Measurements from ENCODE around the gene SPATA18. TPM values are rescaled to one million over a fixed set of nuclear protein-coding genes. Genes with fewer than 3 reads are reported as not detected.

The SPATA18 gene
- total RNA-seq, 3 donors from 2014 or later = 8.8 to 11.0 (median 9.6) TPM

DNA sequence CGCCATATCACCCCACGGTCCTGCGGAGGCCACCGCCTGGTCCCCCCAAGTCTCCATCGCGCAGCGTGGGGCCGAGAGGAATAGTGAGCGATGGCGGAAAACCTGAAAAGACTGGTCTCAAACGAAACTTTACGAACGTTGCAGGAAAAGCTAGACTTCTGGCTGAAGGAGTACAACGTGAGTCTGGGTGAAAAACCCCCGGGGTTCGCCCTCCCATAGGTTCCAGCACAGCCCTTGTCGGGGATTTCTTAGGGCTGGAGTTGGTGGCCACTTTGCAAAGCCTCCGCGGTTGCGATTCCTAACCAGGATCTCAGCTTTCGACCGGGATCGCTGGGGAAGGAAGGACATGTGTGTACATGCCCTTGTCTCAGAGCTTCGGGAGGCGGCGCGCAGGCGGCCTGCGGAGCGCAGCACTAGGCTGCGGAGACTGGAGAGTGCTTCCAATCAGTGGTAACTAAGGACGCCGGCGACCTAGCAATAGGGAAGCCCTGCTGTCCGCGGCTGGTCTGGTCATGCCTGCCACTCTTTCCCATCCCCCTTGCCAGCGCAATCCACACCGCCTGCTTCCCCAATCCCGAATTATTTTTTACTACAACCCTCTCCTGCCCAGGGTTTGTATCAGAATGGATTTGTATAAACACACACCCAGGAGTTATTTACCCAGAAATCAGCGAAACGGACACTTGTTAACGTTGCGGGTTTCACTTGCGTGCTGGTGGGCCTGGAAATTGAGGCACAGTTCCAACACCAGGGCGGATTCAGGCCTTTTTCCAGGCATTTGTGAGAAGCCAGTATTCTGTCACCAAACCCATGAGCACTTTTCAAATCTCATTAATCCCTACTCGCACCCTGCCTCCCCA is 741 bp downstream of the SPATA18 start:
- no peaks in the 10 kb centered on the region for H3K9me3 ChIP-seq
- H3K27me3 ChIP-seq = no peaks in the 10 kb centered on the region
- H3K4me3 ChIP-seq = peak overlapping the region; percentile 47 to 74 (median 74)
- no peaks in the 10 kb centered on the region for H3K36me3 ChIP-seq
- no peaks in the 10 kb centered on the region for H3K4me1 ChIP-seq
- intact Hi-C loops (cut with DNase I; ENCODE audit: low total_unique reads) = no loop called here
- H3K27ac ChIP-seq = peak overlapping the region; percentile 87 to 90
- DNase-seq (ENCODE audit: low spot score in 2 of 2) = peak; percentile 55 to 76
- peak in 2 of 3 donors; percentile 16 to 28 for TF ChIP-seq POLR2AphosphoS5 (IDR thresholded peaks at IDR 0.05)
- no peak for TF ChIP-seq CTCF (IDR thresholded peaks at IDR 0.05)
- no peak for TF ChIP-seq POLR2A (IDR thresholded peaks at IDR 0.05)

DNA sequence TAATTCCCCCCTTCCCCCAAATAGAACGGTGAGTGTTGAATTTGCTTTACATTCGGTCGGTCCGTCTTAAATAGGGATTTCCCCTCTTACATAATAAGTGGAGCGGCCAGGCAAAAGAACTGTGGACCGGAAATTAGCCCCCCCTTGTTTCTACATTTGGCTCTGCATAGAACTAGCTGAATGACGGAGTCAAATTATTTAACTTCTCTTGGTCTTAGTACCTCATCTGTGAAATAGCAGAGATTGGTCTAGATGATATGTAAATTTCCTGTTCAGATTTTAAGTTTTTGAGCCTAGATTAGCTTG is 1.3 kb downstream of the SPATA18 start:
- intact Hi-C loops (cut with DNase I; ENCODE audit: low total_unique reads) = no loop called here
- H3K36me3 ChIP-seq = no peaks in the 10 kb centered on the region
- TF ChIP-seq CTCF (IDR thresholded peaks at IDR 0.05) (no peak), POLR2A (IDR thresholded peaks at IDR 0.05) (no peak), POLR2AphosphoS5 (IDR thresholded peaks at IDR 0.05) (no peak)
- H3K27ac ChIP-seq = peak overlapping the region; percentile 87 to 90
- peak in 1 of 2 donors; percentile 18 for DNase-seq (ENCODE audit: low spot score in 2 of 2)
- no peaks in the 10 kb centered on the region for H3K4me1 ChIP-seq
- no peaks in the 10 kb centered on the region for H3K9me3 ChIP-seq
- H3K4me3 ChIP-seq = peak overlapping the region; percentile 47 to 74 (median 74)
- H3K27me3 ChIP-seq = no peaks in the 10 kb centered on the region

GRCh38 chr4:52054254-52054653 is 3.1 kb downstream of the SPATA18 start:
- Histone ChIP-seq H3K9me3 (no peaks in the 10 kb centered on the region), H3K36me3 (no peaks in the 10 kb centered on the region), H3K27me3 (no peaks in the 10 kb centered on the region), H3K27ac (no peak overlapping the region), H3K4me3 (no peak overlapping the region), H3K4me1 (peaks cover 0 to 5% of the 10 kb centered on the region in 2 donors)
- intact Hi-C loops (cut with DNase I; ENCODE audit: low total_unique reads) = no loop called here
- no peak for DNase-seq (ENCODE audit: low spot score in 2 of 2)
- TF ChIP-seq CTCF (IDR thresholded peaks at IDR 0.05) = no peak
- no peak for TF ChIP-seq POLR2A (IDR thresholded peaks at IDR 0.05)
- TF ChIP-seq POLR2AphosphoS5 (IDR thresholded peaks at IDR 0.05) = no peak

DNA sequence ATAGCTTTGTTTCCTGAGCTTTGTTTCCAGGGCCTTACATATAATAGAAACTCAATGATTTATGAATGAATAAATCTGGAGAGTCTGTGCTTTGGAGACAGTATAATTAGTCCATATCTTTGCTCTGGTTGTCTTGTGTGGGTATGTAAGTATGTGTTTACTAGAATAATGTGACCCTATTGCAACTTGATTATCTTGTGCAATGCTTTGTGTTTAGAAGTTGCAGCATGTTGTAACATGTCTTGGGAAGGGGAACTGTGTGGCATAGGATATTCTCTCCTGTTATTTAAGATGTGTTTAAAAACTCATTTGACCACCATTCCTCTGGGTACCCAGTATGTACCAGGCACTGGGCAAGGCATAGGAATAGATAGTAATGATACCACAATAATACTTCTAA is 6.1 kb downstream of the SPATA18 start:
- Histone ChIP-seq H3K27ac (no peak overlapping the region), H3K4me3 (no peak overlapping the region), H3K9me3 (no peaks in the 10 kb centered on the region), H3K27me3 (no peaks in the 10 kb centered on the region), H3K36me3 (no peaks in the 10 kb centered on the region), H3K4me1 (peaks cover 0 to 5% of the 10 kb centered on the region in 2 donors)
- DNase-seq (ENCODE audit: low spot score in 2 of 2) = no peak
- intact Hi-C loops (cut with DNase I; ENCODE audit: low total_unique reads) = no loop called here
- TF ChIP-seq POLR2AphosphoS5 (IDR thresholded peaks at IDR 0.05) (no peak), CTCF (IDR thresholded peaks at IDR 0.05) (no peak), POLR2A (IDR thresholded peaks at IDR 0.05) (no peak)

GRCh38 chr4:52058275-52058674 is 7.2 kb downstream of the SPATA18 start:
- Histone ChIP-seq H3K27ac (peak overlapping the region; percentile 59 to 86), H3K4me3 (no peak overlapping the region), H3K9me3 (no peaks in the 10 kb centered on the region), H3K27me3 (no peaks in the 10 kb centered on the region), H3K4me1 (peaks cover 0 to 5% of the 10 kb centered on the region in 2 donors), H3K36me3 (no peaks in the 10 kb centered on the region)
- TF ChIP-seq POLR2AphosphoS5 (IDR thresholded peaks at IDR 0.05) (no peak), CTCF (IDR thresholded peaks at IDR 0.05) (no peak), POLR2A (IDR thresholded peaks at IDR 0.05) (no peak)
- intact Hi-C loops (cut with DNase I; ENCODE audit: low total_unique reads) = no loop called here
- DNase-seq (ENCODE audit: low spot score in 2 of 2) = no peak

All from breast epithelium (tissue), 4 donors.